Colonic mucosa (tissue), 4 donors: ENCODE measurements around the gene DBNDD2. TPM values are rescaled to one million over a fixed set of nuclear protein-coding genes. Genes with fewer than 3 reads are reported as not detected.

Source experiments
- DNase-seq: peaks from one replicate; pipeline ENCODE4 v3.0.0-alpha.2; 2020
- H3K27ac ChIP-seq: fragments of 200-600 bp; one replicate; pipeline ENCODE4 v1.8.0; 2021
- H3K27me3 ChIP-seq: fragments of 200-600 bp; one replicate; pipeline ENCODE4 v1.8.0; 2021
- H3K36me3 ChIP-seq: fragments of 200-600 bp; one replicate; pipeline ENCODE4 v1.8.0; 2021
- H3K4me1 ChIP-seq: fragments of 200-600 bp; one replicate; pipeline ENCODE4 v1.8.0; 2021; ENCODE audit warnings: mild to moderate bottlenecking
- H3K4me3 ChIP-seq: fragments of 200-600 bp; one replicate; pipeline ENCODE4 v1.8.0; 2021
- H3K9ac ChIP-seq, 2 donors: one replicate each; pipeline ENCODE4 v1.7.0; 2013; ENCODE audit warnings: control low read depth in 2 of 2, low read depth in 2 of 2, low read length in 2 of 2
- H3K9me3 ChIP-seq: fragments of 200-600 bp; one replicate; pipeline ENCODE4 v1.8.0; 2021
- intact Hi-C: fragments of 100-400 bp; cut with DNase I; formaldehyde crosslinking; loops from one replicate; pipeline ENCODE4 v1.14.1; 2022
- total RNA-seq, 2 donors: library from RNA; stranded (reverse); fragmentation: NEBNext Ultra II Directional in 1 of 2; extraction: Animal tissue kit (Norgen Biotek cat#: 25700) in 1 of 2; gene quantifications; one replicate each; pipeline ENCODE4 v1.2.1, GENCODE V29; 2021
- TF ChIP-seq, protein P1 (sequence below): fragments of 200-600 bp; IDR thresholded peaks from one replicate; pipeline ENCODE4 v1.8.0; 2022; ENCODE audit warnings: antibody characterized with exemption, mild to moderate bottlenecking
- donor health status: healthy.
- donor health status: DM: no; HTN: no; CAD: no.
- donor health status: DM: no; HTN: no; CAD: no.

Gene DBNDD2
- total RNA-seq, 2 donors from 2014 or later, result 109 to 131 TPM

- Histone ChIP-seq H3K27me3 (no peaks in the 10 kb centered on the region), H3K4me3 (no peak overlapping the region), H3K36me3 (no peaks in the 10 kb centered on the region), H3K4me1 (no peaks in the 10 kb centered on the region), H3K27ac (no peak overlapping the region), H3K9me3 (no peaks in the 10 kb centered on the region), H3K9ac (no peak overlapping the region)
- intact Hi-C loops, result no loop called here
- no peak for DNase-seq
- TF ChIP-seq, protein P1, sequence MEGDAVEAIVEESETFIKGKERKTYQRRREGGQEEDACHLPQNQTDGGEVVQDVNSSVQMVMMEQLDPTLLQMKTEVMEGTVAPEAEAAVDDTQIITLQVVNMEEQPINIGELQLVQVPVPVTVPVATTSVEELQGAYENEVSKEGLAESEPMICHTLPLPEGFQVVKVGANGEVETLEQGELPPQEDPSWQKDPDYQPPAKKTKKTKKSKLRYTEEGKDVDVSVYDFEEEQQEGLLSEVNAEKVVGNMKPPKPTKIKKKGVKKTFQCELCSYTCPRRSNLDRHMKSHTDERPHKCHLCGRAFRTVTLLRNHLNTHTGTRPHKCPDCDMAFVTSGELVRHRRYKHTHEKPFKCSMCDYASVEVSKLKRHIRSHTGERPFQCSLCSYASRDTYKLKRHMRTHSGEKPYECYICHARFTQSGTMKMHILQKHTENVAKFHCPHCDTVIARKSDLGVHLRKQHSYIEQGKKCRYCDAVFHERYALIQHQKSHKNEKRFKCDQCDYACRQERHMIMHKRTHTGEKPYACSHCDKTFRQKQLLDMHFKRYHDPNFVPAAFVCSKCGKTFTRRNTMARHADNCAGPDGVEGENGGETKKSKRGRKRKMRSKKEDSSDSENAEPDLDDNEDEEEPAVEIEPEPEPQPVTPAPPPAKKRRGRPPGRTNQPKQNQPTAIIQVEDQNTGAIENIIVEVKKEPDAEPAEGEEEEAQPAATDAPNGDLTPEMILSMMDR, result no peak
Measured at GRCh38 chr20:45399018-45399417, 9.1 kb upstream of the DBNDD2 start.

DNA sequence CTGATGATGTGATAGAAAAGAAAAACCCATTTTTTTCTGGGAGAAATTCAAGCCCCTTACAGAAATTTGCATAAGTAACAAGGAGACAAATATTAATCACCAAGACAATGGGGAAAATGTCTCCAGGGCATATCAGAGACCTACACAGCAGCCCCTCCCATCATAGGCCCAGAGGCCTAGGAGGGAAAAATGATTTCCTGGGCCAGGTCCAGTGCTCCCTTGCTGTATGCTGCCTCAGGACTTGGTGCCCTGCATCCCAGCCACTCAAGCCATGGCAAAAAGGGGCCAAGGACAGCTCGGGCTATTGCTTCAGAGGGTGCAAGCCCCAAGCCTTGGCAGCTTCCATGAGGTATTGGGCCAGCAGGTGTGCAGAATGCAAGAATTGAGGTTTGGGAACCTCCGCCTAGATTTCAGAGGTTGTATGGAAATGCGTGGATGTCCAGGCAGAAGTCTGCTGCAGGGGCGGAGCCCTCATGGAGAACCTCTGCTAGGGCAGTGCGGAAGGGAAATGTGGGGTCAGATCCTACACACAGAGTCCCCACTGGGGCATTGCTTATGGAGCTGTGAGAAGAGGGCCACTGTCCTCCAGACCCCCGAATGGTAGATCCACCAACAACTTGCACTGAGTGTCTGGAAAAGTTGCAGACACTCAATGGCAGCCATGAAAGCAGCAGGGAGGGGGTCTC is 7.6 kb upstream of the DBNDD2 start:
- no peak overlapping the region for H3K27ac ChIP-seq
- intact Hi-C loops, result no loop called here
- no peaks in the 10 kb centered on the region for H3K36me3 ChIP-seq
- no peak for DNase-seq
- no peak overlapping the region for H3K9ac ChIP-seq
- H3K27me3 ChIP-seq, result no peaks in the 10 kb centered on the region
- TF ChIP-seq, protein P1, result no peak
- no peaks in the 10 kb centered on the region for H3K9me3 ChIP-seq
- no peak overlapping the region for H3K4me3 ChIP-seq
- no peaks in the 10 kb centered on the region for H3K4me1 ChIP-seq

DNA sequence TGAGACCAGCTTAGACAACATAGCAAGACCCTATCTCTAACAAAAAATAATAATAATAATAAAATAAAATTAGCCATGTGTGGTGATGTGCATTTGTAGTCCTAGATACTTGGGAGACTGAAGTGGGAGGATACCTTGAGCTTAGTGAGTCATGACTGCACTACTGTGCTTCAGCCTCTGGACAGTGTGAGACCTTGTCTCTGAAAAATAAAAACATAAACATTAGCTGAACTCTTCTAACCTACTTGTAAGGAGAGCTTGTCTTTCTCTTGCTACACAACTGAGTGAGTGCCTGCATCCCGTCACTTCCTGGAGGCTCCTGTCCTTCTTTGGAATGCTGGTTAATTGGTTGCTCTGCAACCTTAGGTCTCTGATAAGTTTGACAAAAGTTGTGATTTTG is 5.1 kb upstream of the DBNDD2 start:
- intact Hi-C loops, result no loop called here
- TF ChIP-seq, protein P1, result no peak
- Histone ChIP-seq H3K4me1 (no peaks in the 10 kb centered on the region), H3K4me3 (no peak overlapping the region), H3K27ac (no peak overlapping the region), H3K36me3 (no peaks in the 10 kb centered on the region), H3K27me3 (no peaks in the 10 kb centered on the region), H3K9ac (no peak overlapping the region), H3K9me3 (no peaks in the 10 kb centered on the region)
- no peak for DNase-seq

GRCh38 chr20:45404438-45404837 is 3.7 kb upstream of the DBNDD2 start:
- Histone ChIP-seq H3K36me3 (no peaks in the 10 kb centered on the region), H3K4me1 (peaks cover 5% of the 10 kb centered on the region), H3K4me3 (no peak overlapping the region), H3K27ac (no peak overlapping the region), H3K9me3 (no peaks in the 10 kb centered on the region), H3K9ac (no peak overlapping the region), H3K27me3 (no peaks in the 10 kb centered on the region)
- intact Hi-C loops, result no loop called here
- no peak for DNase-seq
- TF ChIP-seq, protein P1, result no peak

GRCh38 chr20:45405571-45406259 is 2.4 kb upstream of the DBNDD2 start:
- TF ChIP-seq, protein P1, result no peak
- H3K4me3 ChIP-seq, result peak overlapping the region; percentile 66
- intact Hi-C loops, result loop anchor here (5.0 kb wide), 1 partner anchor 33 kb away; no protein-coding TSS in a partner anchor
- no peaks in the 10 kb centered on the region for H3K27me3 ChIP-seq
- H3K9me3 ChIP-seq, result no peaks in the 10 kb centered on the region
- H3K4me1 ChIP-seq, result peaks cover 15% of the 10 kb centered on the region
- DNase-seq, result peak; percentile 61
- H3K9ac ChIP-seq, result peak overlapping the region; percentile 93 to 98
- H3K36me3 ChIP-seq, result no peaks in the 10 kb centered on the region
- H3K27ac ChIP-seq, result peak overlapping the region; percentile 89
